ENCODE measurements around the gene PRR14.

DNA sequence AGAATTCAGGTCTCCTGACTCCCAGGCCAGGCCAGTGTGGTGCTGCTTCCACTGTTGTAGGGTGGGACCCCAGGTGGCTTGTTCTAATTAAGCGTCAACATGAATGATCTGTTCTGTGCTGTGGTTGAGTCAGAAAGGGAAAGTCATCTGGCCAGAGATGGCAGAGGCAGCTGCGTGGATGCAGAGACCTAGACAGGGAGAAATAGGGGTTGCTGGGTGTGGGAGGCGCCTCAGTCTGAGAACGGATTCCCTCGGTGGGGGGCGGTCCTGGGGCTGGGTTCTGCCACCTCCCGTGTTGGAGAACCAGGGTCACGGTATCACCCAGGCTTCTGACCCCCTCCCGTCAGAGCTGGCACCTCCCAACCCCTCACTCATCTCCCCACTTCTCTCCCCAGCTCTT lies 13.1 kb downstream of the PRR14 start:
- TF ChIP-seq EZH2 (IDR thresholded peaks at IDR 0.05; ENCODE audit: low read depth, low read length, severe bottlenecking) (no peak), CTCF (IDR thresholded peaks at IDR 0.05; ENCODE audit: control extremely low read depth in 1 of 3, insufficient read depth in 1 of 3, low read depth in 1 of 3, low read length in 3 of 3) (no peak), TAF1 (IDR thresholded peaks at IDR 0.05; ENCODE audit: low read depth, low read length) (no peak), EP300 (IDR thresholded peaks at IDR 0.05; ENCODE audit: borderline replicate concordance in 1 of 2, low read depth in 2 of 2, low read length in 2 of 2) (no peak), POLR2AphosphoS5 (IDR thresholded peaks at IDR 0.05; ENCODE audit: low read depth, low read length) (no peak), CBX5 (IDR thresholded peaks at IDR 0.05; ENCODE audit: low read depth, low read length) (no peak), HDAC6 (IDR thresholded peaks at IDR 0.05; ENCODE audit: low read depth, low read length) (no peak), SIN3A (conservative IDR thresholded peaks at IDR 0.05 in 1 of 2, IDR thresholded peaks at IDR 0.05 in 1 of 2; ENCODE audit: low read depth in 1 of 2, low read length in 2 of 2) (no peak), CHD2 (IDR thresholded peaks at IDR 0.05; ENCODE audit: low read length) (no peak), ZNF274 (IDR thresholded peaks at IDR 0.05; ENCODE audit: borderline replicate concordance, extremely low read depth, low read length) (no peak), PHF8 (conservative IDR thresholded peaks at IDR 0.05; ENCODE audit: low read depth, low read length) (no peak), RAD21 (IDR thresholded peaks at IDR 0.05 in 1 of 2, conservative IDR thresholded peaks at IDR 0.05 in 1 of 2; ENCODE audit: low read depth in 2 of 2, low read length in 2 of 2) (no peak)

All from H1 (cell line).